GM18858 (cell line): ENCODE results near the gene PRPSAP2.
A peak's percentile ranks its signal among the peaks of the same experiment; 100 is the strongest.
"Not testable (repeated sequence)": the region's sequence is repeated elsewhere in the genome, so short reads cannot be mapped to it uniquely, and the experiment has no call there.

ENCODE experiments used
- ATAC-seq: cut with Tn5 transposase; IDR thresholded peaks from one replicate; pipeline ENCODE4 v1.9.1; 2021; ENCODE audit not compliant: unreplicated experiment

The PRPSAP2 gene

GRCh38 chr17:18888766-18889290, 30.9 kb downstream of the PRPSAP2 start:
- ATAC-seq = no peak

DNA sequence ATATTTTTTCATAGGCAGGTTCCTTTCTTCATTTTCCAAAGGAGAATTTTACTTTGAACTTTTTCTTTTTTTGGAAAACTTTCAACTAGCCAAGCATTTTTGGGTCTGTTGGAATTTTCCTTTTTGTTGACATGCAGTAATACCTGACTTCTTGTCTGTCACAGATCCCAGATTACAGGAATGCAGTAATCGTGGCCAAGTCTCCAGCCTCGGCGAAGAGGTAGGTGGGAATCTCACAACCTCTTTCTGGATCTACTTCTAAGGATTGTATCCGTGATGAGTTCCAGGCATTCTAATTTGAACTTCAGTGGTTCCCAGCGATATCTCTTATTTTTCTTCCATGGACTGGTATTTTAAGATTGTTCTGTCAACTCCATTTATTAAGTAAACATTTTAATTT, 31.7 kb downstream of the PRPSAP2 start:
- no peak for ATAC-seq

DNA sequence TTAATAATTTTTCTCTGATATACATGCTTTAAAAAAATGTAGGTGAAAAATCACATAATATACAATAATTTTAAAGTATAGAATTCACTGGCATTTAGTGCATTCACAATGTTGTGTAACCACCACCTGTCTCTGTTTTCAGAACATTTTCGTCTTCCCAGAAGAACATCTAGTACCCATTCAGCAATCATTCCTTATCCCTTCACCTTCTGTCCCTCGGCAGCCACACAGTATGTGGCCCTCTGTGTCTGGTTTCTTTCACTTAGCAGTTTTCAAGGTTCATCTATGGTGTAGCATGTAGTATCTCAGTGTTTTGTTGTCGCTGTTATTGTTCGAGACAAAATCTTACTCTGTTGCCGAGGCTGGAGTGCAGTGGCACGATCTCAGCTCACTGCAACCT, 33.6 kb downstream of the PRPSAP2 start:
- no peak for ATAC-seq

DNA sequence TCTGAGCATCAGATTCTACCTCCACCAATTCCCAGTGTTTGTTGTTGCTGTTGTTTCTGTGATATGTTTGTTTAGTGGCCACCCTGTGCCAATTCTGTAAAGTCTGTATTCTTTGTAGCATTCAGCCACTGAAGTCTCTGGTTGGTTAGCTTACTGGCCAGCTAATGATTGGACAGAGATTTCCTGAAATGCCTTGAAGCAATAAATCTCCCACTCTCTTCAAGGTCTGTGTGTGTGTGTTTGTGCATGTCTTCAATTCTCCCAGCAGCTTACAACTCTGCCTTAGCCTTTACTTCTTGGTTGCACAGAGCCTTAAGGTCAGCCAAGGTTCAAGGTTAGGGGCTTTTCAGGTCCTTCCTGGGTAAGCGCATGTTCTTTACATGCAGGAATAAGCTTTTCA, 38.2 kb downstream of the PRPSAP2 start:
- ATAC-seq = no peak

DNA sequence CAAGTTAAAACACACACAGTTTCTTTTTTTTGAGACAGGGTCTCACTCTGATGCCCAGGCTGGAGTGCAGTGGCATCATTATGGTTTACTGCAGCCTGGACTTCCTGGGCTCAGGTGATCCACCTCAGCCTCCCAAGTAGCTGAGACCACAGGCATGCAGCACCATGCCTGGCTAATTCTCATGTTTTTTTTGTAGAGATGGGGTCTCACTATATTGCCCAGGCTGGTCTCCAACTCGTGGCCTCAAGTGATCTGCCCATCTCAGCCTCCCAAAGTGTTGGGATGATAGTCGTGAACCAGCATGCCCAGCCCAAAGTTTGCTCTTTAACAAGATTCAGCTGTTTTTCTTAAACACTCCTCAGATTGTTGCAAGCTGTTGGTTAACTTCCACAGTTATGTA, 39.0 kb downstream of the PRPSAP2 start:
- no peak for ATAC-seq

DNA sequence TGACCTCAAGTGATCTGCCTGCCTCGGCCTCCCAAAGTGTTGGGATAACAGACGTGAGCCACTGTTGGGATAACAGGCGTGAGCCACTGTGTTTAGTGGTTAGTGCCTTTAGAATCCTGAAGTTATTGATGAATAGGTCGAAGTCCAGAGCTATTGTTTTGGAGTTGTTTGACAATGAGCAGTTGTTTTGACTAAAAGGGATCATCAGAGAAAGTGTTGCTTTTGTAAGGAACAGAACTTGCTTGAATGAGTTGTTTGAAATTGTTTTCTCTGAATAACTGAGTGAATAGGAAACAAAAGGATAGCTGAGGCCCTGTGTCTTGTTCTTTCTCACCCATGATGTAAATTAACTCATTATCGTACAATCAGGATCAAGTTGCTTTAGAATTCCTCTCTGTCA, 46.6 kb downstream of the PRPSAP2 start:
- ATAC-seq = no peak

DNA sequence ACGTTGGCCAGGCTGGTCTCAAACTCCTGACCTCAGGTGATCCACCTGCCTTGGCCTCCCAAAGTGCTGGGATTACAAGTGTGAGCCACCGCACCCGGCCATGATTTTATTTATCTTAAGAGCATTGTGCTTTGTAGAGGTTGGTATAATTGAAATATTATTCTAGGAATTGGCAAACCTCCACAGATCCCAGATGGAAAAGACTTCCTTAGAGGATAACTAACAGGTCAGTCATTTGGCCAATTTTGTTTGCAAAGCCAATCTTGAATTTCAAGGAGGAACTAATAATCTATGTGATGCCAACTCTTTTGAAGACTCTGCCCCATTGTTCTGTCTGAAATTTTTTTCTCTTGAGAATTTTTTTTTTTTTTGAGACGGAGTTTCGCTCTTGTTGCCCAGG, 47.3 kb downstream of the PRPSAP2 start:
- ATAC-seq = no peak

DNA sequence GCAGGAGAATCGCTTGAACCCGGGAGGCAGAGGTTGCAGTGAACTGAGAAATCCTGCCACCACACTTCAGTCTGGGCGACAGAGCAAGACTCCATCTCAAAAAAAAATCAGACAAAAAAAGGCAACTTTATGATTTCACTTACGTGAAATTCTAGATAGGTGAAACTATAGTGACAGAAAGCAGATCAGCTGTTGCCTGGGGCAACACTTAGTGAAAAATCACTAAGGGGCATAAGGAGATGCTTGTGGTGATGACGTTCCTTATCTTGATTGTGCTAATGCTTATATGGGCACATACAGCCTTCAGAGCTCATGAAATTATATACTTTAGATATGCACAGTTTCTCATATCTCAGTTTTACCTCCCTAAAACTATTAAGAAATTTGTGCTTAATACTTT, 52.4 kb downstream of the PRPSAP2 start:
- no peak for ATAC-seq

- no peak for ATAC-seq
Measured at GRCh38 chr17:18910881-18911280, 53.0 kb downstream of the PRPSAP2 start.

GRCh38 chr17:18916816-18917500, 59.0 kb downstream of the PRPSAP2 start:
- ATAC-seq = no peak

DNA sequence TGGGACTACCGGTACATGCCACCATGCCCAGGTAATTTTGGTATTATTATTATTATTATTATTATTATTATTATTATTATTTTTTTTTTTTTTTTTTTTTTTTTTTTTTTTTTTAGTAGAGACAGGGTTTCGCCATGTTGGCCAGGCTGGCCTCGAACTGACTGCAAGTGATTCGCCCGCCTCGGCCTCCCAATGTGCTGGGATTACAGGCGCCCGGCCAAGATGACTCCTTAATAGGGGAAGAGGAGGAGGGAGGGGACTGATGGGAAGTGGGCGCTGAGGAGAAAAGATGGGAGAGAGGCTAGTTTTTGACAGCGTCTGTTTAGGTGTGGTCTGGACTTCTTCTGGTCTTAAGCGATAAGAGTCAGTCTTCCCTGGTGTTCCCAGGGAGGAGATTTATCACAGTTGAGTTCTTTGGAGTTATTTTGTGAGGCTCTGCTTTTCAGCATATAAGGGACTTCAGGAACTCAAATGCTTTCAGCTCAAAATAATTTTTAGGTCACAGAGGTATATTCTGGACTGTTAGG, 59.6 kb downstream of the PRPSAP2 start:
- ATAC-seq = no peak

DNA sequence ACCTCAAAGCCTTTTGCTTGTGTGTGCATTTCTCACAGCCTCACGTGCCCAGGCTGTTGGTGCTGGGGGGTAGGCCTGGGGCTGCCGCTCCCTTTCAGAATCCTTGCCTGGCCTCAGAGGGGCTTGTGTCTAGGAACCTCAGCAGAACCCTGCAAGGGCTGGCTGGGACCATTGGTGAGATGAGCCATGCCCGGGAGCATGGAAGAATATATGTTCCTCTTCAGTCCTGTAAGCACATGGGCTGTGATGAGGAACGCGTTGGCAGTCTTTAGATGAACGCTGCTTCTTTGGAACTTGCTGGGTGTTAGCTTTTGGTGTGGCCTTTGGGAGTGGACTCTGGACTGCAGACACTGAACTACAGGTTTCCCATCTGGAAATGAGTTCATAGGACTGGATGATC, 62.0 kb downstream of the PRPSAP2 start:
- ATAC-seq = no peak

DNA sequence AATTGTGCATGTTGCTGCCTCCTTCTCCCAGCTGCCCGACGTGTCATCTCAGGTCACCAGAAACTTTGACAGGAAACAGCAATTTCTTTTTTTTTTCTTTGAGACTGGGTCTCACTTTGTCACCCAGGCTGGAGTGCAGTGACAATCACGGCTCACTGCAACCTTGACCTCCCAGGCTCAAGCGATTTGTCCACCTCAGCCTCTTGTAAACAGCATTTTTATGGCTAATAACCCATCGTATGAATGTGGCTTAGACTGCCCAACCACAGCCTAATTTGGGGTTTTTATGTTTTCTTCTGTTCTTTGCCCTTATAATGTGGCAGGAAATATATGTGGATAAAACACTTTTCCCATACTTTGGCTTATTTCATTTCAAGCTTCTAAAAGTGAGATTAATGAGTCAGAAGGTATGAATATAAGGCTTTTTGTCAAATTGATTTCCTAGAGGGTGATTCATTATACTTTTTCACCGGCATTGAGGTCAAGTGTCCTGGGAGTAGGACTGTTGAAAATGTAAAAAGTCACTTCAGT, 63.0 kb downstream of the PRPSAP2 start:
- no peak for ATAC-seq

DNA sequence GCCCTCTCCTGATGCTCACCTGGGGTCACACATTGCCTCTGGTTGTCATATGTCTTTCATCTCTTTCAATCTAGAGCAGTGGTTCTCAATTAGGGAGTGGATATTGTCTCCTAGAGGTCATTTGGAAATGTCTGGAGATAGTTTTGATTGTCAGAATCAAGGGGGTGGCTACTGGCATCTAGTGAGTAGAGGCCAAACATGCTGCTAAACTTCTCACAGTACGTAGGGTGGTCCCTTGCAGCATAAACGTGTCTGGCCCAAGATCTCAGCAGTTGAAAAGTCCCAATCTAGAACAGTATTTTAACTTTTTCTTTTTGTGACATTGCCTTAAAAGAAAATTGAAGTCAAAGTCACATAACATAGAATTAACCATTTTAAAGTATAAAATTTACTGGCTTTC, 63.6 kb downstream of the PRPSAP2 start:
- no peak for ATAC-seq

- ATAC-seq = peak; percentile 66
Measured at GRCh38 chr17:18921912-18922451, 64.1 kb downstream of the PRPSAP2 start.

DNA sequence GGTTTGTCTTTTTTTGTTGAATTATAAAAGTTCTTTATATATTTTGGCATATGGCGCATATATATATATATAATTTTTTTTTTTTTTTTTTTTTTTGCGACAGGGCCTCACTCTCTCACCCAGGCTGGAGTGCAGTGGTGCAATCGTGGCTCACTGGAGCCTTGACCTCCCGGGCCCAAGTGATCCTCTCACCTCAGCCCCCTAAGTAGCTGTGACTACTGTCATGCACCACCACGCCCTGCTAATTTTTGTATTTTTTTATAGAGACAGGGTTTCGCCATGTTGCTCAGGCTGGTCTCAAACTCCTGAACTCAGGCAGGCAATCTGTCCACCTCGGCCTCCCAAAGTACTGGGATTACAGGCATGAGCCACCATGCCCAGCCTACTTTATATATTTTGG, 64.7 kb downstream of the PRPSAP2 start:
- not testable (repeated sequence) for ATAC-seq

DNA sequence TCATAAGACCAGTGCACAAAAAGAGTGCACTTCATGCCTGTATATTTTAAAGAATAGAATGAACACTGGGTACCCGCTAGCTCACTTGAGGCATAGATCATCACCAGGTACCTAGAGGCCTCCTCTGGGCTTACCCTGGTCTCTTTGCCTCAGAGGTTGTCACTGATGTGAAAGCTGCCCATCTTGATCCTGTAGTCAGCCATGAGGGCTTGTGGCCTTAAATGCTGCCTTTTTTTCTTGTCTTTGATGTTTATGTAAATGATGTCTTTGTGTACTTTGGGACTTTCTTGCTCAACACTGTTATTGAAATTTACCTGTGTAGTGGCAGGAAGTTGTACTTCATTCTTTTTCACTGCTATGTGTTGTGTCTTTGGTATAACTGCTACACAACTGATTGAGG, 67.3 kb downstream of the PRPSAP2 start:
- no peak for ATAC-seq

GRCh38 chr17:18928628-18929125, 70.7 kb downstream of the PRPSAP2 start:
- no peak for ATAC-seq

DNA sequence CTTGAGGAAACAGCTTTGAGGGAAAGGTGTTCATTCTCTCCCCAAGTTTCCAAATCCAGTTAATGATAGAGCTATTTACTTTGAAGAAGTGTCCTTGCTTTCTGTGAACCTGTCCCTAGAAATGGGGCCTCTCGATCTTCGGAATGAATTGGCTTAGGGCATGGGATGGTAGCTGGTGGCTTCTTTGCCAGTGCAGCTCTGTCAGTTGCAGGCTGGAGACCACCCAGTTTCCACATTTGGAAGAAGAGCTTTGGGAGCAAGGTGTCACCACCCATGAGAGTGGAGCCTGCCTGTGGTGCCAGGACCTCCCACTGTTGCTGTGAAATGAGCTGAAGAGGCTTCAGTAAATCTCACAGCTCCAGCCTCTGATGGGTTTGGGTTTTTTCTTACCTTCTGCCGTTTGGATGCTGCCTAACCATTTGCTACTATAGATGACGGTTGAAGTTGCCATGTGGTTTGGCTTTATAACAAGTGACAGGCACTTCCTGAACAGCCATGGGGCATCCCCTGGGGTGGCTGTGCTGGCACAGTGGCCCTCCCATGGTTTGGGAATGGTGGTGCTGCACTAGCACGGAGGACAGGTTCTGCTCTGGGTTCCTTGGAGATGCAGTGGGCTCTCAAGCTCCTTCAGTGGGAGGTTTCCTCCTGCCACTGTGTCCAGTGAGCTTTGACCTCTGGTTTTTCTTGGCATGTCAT, 74.6 kb downstream of the PRPSAP2 start:
- no peak for ATAC-seq

GRCh38 chr17:18933102-18934058, 75.4 kb downstream of the PRPSAP2 start:
- no peak for ATAC-seq
